H9 (cell line): ENCODE data around the gene CFAP99. TPM values are rescaled to one million over a fixed set of nuclear protein-coding genes. Genes with fewer than 3 reads are reported as not detected.
A peak's percentile ranks its signal among the peaks of the same experiment; 100 is the strongest.

Experiments used
- DNase-seq: peaks from one replicate; pipeline ENCODE4 v3.0.0-alpha.2; 2017
- H2AFZ ChIP-seq: one replicate; pipeline ENCODE4 v1.6.1; 2013; ENCODE audit warnings: mild to moderate bottlenecking, low read length, control low read depth, moderate library complexity
- H2AK5ac ChIP-seq: 2 replicates; pipeline ENCODE4 v1.6.1; 2013; ENCODE audit warnings: low read length, control low read depth, mixed read lengths; ENCODE audit not compliant: insufficient read length
- H2BK120ac ChIP-seq: one replicate; pipeline ENCODE4 v1.6.1; 2013; ENCODE audit warnings: low read depth, mild to moderate bottlenecking, low read length, control low read depth, inconsistent platforms; ENCODE audit not compliant: poor library complexity, severe bottlenecking
- H2BK12ac ChIP-seq: 2 replicates; pipeline ENCODE4 v1.6.1; 2013; ENCODE audit warnings: low read length, control low read depth, mixed read lengths, low read depth; ENCODE audit not compliant: insufficient read length
- H2BK15ac ChIP-seq: 2 replicates; pipeline ENCODE4 v1.6.1; 2013; ENCODE audit warnings: low read depth, low read length, control low read depth
- H2BK20ac ChIP-seq: one replicate; pipeline ENCODE4 v1.6.1; 2013; ENCODE audit warnings: low read depth, mild to moderate bottlenecking, low read length, control low read depth, inconsistent platforms; ENCODE audit not compliant: poor library complexity, severe bottlenecking
- H2BK5ac ChIP-seq: 2 replicates; pipeline ENCODE4 v1.6.1; 2013; ENCODE audit warnings: low read length, control low read depth, mixed read lengths; ENCODE audit not compliant: insufficient read length
- H3K14ac ChIP-seq: 2 replicates; pipeline ENCODE4 v1.6.1; 2013; ENCODE audit warnings: low read length, control low read depth; ENCODE audit not compliant: insufficient read depth
- H3K18ac ChIP-seq: 2 replicates; pipeline ENCODE4 v1.6.1; 2013; ENCODE audit warnings: low read depth, mild to moderate bottlenecking, mixed read lengths, low read length, control low read depth; ENCODE audit not compliant: insufficient read length
- H3K23ac ChIP-seq: 2 replicates; pipeline ENCODE4 v1.6.1; 2013; ENCODE audit warnings: low read length, control low read depth, mixed read lengths, low read depth; ENCODE audit not compliant: insufficient read length
- H3K23me2 ChIP-seq: 2 replicates; pipeline ENCODE4 v1.6.1; 2013; ENCODE audit warnings: low read depth, mild to moderate bottlenecking, mixed read lengths, low read length, control low read depth; ENCODE audit not compliant: insufficient read length, poor library complexity, severe bottlenecking
- H3K27ac ChIP-seq: 2 replicates; pipeline ENCODE4 v1.5.1; 2013; ENCODE audit warnings: low read length, control low read depth, mixed read lengths, low read depth; ENCODE audit not compliant: insufficient read length
- H3K27me3 ChIP-seq: 2 replicates; pipeline ENCODE4 v1.6.1; 2013; ENCODE audit warnings: low read length, control low read depth, inconsistent platforms; ENCODE audit not compliant: insufficient read depth
- H3K4ac ChIP-seq: 2 replicates; pipeline ENCODE4 v1.6.1; 2013; ENCODE audit warnings: low read depth, mild to moderate bottlenecking, control low read depth, inconsistent platforms, low read length, moderate library complexity
- H3K4me1 ChIP-seq: 2 replicates; pipeline ENCODE4 v1.6.1; 2013; ENCODE audit warnings: low read length, control low read depth, inconsistent platforms; ENCODE audit not compliant: insufficient read depth
- H3K4me2 ChIP-seq: 2 replicates; pipeline ENCODE4 v1.6.1; 2013; ENCODE audit warnings: low read length, control low read depth, mixed read lengths; ENCODE audit not compliant: insufficient read length, insufficient read depth
- H3K56ac ChIP-seq: 2 replicates; pipeline ENCODE4 v1.6.1; 2013; ENCODE audit warnings: low read depth, mild to moderate bottlenecking, mixed read lengths, low read length, control low read depth; ENCODE audit not compliant: insufficient read length
- H3K79me1 ChIP-seq: 2 replicates; pipeline ENCODE4 v1.6.1; 2013; ENCODE audit warnings: low read depth, mild to moderate bottlenecking, moderate library complexity, low read length, control low read depth, inconsistent platforms; ENCODE audit not compliant: insufficient read depth, poor library complexity, severe bottlenecking
- H3K79me2 ChIP-seq: 2 replicates; pipeline ENCODE4 v1.6.1; 2013; ENCODE audit warnings: low read length, control low read depth, inconsistent platforms; ENCODE audit not compliant: insufficient read depth
- H3K9ac ChIP-seq: 2 replicates; pipeline ENCODE4 v1.6.1; 2013; ENCODE audit warnings: low read length, control low read depth, mixed read lengths; ENCODE audit not compliant: insufficient read length; ENCODE audit errors: extremely low read depth
- H3K9me3 ChIP-seq: one replicate; pipeline ENCODE4 v1.6.1; 2013; ENCODE audit warnings: low read depth, low read length, inconsistent platforms; ENCODE audit not compliant: control insufficient read depth
- H3T11ph ChIP-seq: one replicate; pipeline ENCODE4 v1.6.1; 2013; ENCODE audit warnings: mild to moderate bottlenecking, low read length, control low read depth, inconsistent platforms
- H4K20me1 ChIP-seq: one replicate; pipeline ENCODE4 v1.6.1; 2013; ENCODE audit not compliant: control insufficient read depth, insufficient read length, insufficient read depth
- H4K5ac ChIP-seq: 2 replicates; pipeline ENCODE4 v1.6.1; 2013; ENCODE audit warnings: low read depth, mild to moderate bottlenecking, mixed read lengths, low read length, control low read depth; ENCODE audit not compliant: insufficient read length
- H4K8ac ChIP-seq: replicated peaks from 2 replicates; pipeline ENCODE4 v1.6.1; 2013; ENCODE audit warnings: low read length, control low read depth, mixed read lengths, low read depth; ENCODE audit not compliant: insufficient read length
- H4K91ac ChIP-seq: 2 replicates; pipeline ENCODE4 v1.6.1; 2013; ENCODE audit warnings: low read depth, mild to moderate bottlenecking, moderate library complexity, mixed read lengths, low read length, control low read depth; ENCODE audit not compliant: insufficient read length
- H3K27ac Mint-ChIP-seq, 3 experiments: 2 replicates in 2 of 3; 3 replicates in 1 of 3; pipeline ENCODE4 v1.8.0; 2020 to 2021; ENCODE audit warnings: mixed read lengths in 3 of 3, mild to moderate bottlenecking in 1 of 3, moderate library complexity in 1 of 3
- H3K27me3 Mint-ChIP-seq: 2 replicates; pipeline ENCODE4 v1.8.0; 2021; ENCODE audit warnings: low read depth, mild to moderate bottlenecking, moderate library complexity, mixed read lengths
- H3K36me3 Mint-ChIP-seq, 3 experiments: 2 replicates in 2 of 3; 3 replicates in 1 of 3; pipeline ENCODE4 v1.8.0; 2020 to 2021; ENCODE audit warnings: low read depth in 3 of 3, mixed read lengths in 3 of 3; ENCODE audit not compliant: insufficient read depth in 1 of 3
- H3K4me1 Mint-ChIP-seq, 2 experiments: 2 replicates each; pipeline ENCODE4 v1.8.0; 2020; ENCODE audit warnings: mixed read lengths in 2 of 2
- H3K4me3 Mint-ChIP-seq, 2 experiments: 2 replicates in 1 of 2; 3 replicates in 1 of 2; pipeline ENCODE4 v1.8.0; 2020 to 2021; ENCODE audit warnings: mild to moderate bottlenecking in 2 of 2, mixed read lengths in 2 of 2, moderate library complexity in 1 of 2
- H3K9me3 Mint-ChIP-seq, 2 experiments: 2 replicates in 1 of 2; 3 replicates in 1 of 2; pipeline ENCODE4 v1.8.0; 2020; ENCODE audit warnings: mild to moderate bottlenecking in 2 of 2, mixed read lengths in 2 of 2, moderate library complexity in 1 of 2
- WGBS: extraction: QIAGEN DNeasy Blood & Tissue Kit; methylation state at CpG from one replicate; pipeline ENCODE4 v1.1.7; 2013; ENCODE audit warnings: missing lambda C conversion rate, low lambda C conversion rate, mixed read lengths; ENCODE audit not compliant: insufficient read length; ENCODE audit errors: extremely low coverage; 5-methylcytosine and 5-hydroxymethylcytosine counted together
- total RNA-seq: library from RNA; stranded (reverse); gene quantifications from 2 replicates; pipeline ENCODE4 v1.2.1, GENCODE V29; 2021
- TF ChIP-seq, protein P1 (sequence below): fragments of 200-600 bp; sonication (generic); conservative IDR thresholded peaks from 3 replicates; pipeline ENCODE4 v1.8.0; 2021; ENCODE audit warnings: antibody characterized with exemption, mild to moderate bottlenecking

The CFAP99 gene
- total RNA-seq, 1 experiment from 2014 or later: 0.35 TPM

DNA sequence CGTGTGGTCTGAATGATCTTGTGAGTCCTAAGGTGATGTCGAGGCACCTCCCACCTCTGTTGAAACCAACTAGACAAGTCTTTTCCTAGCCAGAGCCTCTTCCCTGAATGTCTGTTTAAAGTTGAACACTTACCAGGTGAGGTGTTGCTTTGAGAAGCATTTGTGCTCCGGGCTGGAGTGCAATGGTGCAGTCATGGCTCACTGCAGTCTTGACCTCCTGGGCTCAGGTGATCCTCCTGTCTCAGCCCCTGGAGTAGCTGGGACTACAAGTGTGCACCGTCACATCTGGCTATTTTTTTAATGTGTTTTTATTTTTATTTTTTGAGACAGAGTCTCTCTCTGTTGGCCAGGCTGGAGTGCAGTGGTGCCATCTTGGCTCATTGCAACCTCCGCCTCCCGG, 68.2 kb downstream of the CFAP99 start:
- Histone ChIP-seq H3K79me2 (peaks cover 68% of the 10 kb centered on the region; the same call in 1 of the 2 replicates), H2BK15ac (no peak overlapping the region), H3K4ac (no peak overlapping the region), H3K79me1 (no peaks in the 10 kb centered on the region), H2BK12ac (no peak overlapping the region), H3K23ac (no peak overlapping the region), H2BK20ac (no peak overlapping the region), H3K56ac (no peak overlapping the region), H3K27ac (no peak overlapping the region), H4K20me1 (no peaks in the 10 kb centered on the region), H3K18ac (no peak overlapping the region), H3T11ph (no peak overlapping the region), H3K27me3 (no peaks in the 10 kb centered on the region), H3K23me2 (no peaks in the 10 kb centered on the region), H4K5ac (no peak overlapping the region), H3K4me2 (no peak overlapping the region), H3K4me1 (no peaks in the 10 kb centered on the region; the same call in 1 of the 2 replicates), H4K8ac (no peak overlapping the region), H3K14ac (no peak overlapping the region), H3K9me3 (no peaks in the 10 kb centered on the region), H2AFZ (no peak overlapping the region), H2BK5ac (no peak overlapping the region), H4K91ac (no peak overlapping the region), H3K9ac (no peak overlapping the region), H2AK5ac (no peak overlapping the region), H2BK120ac (no peak overlapping the region)
- no peak overlapping the region for H3K4me3 Mint-ChIP-seq
- H3K27me3 Mint-ChIP-seq: no peaks in the 10 kb centered on the region
- WGBS: no CpG with 5 or more reads among the region's 6 CpGs
- peaks cover 49 to 59% of the 10 kb centered on the region in 2 experiments for H3K4me1 Mint-ChIP-seq
- H3K36me3 Mint-ChIP-seq: peaks cover 21 to 27% (median 26%) of the 10 kb centered on the region in 3 experiments; a peak in 6 of 7 replicates
- DNase-seq: no peak
- TF ChIP-seq, protein P1, sequence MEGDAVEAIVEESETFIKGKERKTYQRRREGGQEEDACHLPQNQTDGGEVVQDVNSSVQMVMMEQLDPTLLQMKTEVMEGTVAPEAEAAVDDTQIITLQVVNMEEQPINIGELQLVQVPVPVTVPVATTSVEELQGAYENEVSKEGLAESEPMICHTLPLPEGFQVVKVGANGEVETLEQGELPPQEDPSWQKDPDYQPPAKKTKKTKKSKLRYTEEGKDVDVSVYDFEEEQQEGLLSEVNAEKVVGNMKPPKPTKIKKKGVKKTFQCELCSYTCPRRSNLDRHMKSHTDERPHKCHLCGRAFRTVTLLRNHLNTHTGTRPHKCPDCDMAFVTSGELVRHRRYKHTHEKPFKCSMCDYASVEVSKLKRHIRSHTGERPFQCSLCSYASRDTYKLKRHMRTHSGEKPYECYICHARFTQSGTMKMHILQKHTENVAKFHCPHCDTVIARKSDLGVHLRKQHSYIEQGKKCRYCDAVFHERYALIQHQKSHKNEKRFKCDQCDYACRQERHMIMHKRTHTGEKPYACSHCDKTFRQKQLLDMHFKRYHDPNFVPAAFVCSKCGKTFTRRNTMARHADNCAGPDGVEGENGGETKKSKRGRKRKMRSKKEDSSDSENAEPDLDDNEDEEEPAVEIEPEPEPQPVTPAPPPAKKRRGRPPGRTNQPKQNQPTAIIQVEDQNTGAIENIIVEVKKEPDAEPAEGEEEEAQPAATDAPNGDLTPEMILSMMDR: no peak
- H3K9me3 Mint-ChIP-seq: no peaks in the 10 kb centered on the region
- H3K27ac Mint-ChIP-seq: peak overlapping the region in 2 of 3 experiments; percentile 53 to 86; a peak in 2 of 7 replicates
